SW 1271 (cell line): Measurements from ENCODE around the gene ISY1.

ENCODE experiments used
- DNase-seq, 2 experiments: peaks; one replicate each; lab custom pipeline; 2025; lab: John Stamatoyannopoulos, UW

The ISY1 gene

DNA sequence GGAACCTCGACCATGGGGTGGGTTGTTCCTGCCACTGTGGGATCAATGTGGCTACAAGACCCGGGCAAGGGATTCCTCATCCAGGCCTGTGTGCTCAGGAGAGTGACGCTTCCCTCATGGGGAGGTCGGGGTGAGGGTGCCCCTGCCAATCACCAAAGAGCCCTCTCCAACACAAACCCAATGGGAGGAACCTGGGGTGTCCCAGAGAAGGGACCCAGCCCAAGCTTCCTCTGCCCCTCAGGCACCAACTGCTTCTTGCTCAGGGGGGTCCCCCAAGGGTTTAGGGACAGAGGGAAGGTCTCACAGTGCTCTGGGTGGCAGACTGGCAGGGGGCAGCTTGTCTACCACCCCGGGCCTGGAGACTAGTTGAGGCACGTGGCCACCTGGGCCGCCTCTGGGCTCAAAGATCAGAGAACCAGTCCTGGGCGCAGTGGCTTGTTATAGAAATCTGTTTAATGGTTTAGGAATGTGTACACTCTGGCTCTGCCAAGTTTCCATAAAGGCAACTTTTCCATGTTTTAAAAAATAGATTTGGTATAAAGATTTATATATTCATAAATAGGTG lies 73.6 kb downstream of the ISY1 start:
- no peak for DNase-seq

DNA sequence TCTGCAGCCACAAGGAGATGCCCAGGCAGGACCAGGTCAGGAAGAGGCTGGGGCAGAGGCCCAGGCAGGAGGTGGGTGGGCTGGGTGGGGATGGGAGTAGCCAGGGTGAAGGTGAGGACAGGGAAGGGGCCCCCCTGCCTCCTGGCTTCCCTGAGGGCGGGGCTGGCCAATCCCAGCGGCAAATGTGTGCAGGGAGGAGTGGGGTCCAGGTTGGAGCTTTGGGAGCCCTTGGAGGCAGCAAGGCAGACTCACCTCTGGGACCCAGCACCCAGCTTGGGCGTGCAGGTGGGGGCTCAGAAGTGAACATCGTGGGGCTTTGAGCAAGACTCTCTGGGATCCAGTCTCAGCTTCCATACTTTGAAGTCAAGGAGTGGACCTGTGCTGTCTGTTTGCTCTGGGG lies 75.0 kb downstream of the ISY1 start:
- DNase-seq: no peak

DNA sequence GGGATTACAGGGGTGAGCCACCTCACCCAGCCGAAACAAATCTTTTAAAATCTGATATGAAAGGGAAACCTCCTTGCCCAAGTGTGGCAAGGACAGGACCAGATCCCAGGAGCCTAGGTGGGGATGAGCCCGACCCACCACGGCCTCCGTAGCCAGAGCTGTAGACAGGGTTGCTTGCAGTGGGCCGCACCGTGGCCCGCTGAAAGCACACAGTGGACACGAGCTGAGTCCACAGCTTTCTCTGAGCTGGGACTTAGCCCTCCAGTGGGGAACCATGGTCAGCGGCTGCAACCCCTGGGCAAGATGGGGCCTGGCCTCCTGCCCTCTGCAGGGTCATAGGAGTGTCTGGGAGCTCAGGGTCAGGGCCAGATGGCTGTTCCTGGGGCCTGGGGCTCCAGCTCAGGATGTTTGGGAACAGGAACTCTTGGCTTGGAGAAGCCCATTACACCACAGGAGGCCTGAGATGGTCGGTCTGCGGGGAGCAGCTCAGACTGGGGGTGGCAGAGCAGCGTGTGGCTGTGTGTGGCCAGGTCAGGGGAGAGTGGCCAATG lies 75.6 kb downstream of the ISY1 start:
- DNase-seq: no peak

DNA sequence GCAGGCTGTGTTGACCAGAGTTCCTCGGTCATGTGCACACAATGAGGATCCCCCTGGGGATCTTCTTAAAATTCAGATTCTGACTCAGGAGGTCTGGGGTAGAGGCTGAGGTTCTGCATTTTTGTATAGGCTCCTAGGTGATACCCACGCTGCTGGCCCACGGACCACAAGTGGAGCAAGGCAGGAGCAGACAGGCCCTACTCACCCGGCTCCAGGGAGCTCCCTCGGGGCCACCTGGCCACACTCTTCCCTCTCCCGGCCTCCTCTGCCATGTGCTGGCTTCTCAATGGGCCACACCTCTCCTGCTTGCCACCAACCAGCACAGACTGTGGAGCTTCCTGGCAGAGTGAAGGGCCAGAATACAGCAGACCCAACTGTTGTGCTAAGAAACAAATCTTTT lies 76.4 kb downstream of the ISY1 start:
- DNase-seq: no peak

DNA sequence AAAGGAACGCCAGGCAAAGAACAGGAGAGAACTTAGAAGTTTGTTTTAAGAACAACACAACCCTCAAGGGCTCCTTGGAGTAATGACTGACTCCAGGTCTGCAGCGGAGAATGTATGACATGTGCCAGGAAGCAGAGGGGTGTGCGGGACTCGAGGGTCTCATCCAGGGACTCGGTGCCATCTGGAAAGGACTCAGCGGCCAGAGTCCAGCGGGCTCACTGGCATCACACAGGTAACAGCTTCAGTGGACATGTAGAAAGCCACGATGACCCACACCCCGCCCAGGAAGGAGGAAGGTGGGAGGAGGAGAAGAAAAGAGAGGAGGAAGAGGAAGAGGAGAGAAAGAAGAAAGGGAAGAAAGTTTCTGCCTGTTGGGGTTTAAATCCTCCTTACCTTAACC lies 78.8 kb downstream of the ISY1 start:
- no peak for DNase-seq

DNA sequence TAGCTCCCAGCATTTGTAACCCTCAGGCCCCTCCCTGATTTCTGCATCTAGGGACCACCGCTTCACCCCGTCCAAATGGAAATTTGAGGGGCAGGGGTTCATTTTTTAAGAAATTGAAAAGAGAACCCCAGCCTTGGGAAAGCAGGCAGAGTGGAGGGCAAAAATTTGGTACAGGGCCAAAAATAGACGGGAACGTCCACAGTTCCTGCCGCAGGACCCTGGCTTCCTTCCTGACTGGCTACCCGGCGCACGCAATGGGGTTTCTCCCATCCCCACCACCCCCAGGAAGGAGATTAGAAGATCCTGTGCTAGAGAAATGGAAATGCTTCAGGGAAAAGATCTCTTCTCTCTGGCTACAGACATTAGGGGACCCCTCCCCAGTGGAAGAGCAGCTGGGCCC lies 79.4 kb downstream of the ISY1 start:
- DNase-seq: no peak

DNA sequence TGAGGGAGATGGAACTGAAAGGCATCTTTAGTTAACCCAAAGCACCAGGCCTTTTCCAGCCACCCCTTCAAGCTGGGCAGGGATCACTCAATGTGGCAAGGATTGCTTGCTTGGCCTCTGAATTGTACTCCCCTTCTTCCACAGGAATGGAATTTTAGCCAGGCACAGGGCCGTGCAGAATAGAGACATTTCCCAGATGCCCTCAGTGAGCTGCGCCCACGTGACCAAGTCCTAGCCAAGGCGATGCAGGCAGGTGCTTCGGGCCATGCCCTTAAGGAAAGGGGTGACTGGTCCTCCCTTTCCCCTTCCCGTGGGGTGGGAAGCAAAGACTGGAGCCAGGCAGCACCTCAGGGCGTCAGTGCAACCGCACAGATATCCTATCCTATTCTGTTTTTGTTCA lies 82.4 kb downstream of the ISY1 start:
- DNase-seq: no peak
